Trophoblast cell (in vitro differentiated cells and primary cell): ENCODE data around the gene LRRC75B.

Source experiments
- DNase-seq, 2 donors: peaks; one replicate each; pipeline ENCODE4 v3.0.0-alpha.2; 2016
- H2AFZ ChIP-seq: 2 replicates; pipeline ENCODE4 v1.6.1; 2013; ENCODE audit warnings: low read length, moderate library complexity, mild to moderate bottlenecking; ENCODE audit not compliant: insufficient read depth, poor library complexity
- H2AK5ac ChIP-seq: 2 replicates; pipeline ENCODE4 v1.6.1; 2013; ENCODE audit warnings: mild to moderate bottlenecking, low read length
- H2BK120ac ChIP-seq: 2 replicates; pipeline ENCODE4 v1.6.1; 2013; ENCODE audit warnings: low read length, mild to moderate bottlenecking, moderate library complexity; ENCODE audit not compliant: insufficient read depth, poor library complexity
- H2BK12ac ChIP-seq: 2 replicates; pipeline ENCODE4 v1.6.1; 2013; ENCODE audit warnings: mild to moderate bottlenecking, low read length, moderate library complexity
- H2BK5ac ChIP-seq: 2 replicates; pipeline ENCODE4 v1.6.1; 2013; ENCODE audit warnings: low read length, low read depth, moderate library complexity, mild to moderate bottlenecking; ENCODE audit not compliant: poor library complexity
- H3K14ac ChIP-seq: 2 replicates; pipeline ENCODE4 v1.6.1; 2013; ENCODE audit warnings: mild to moderate bottlenecking, low read length
- H3K18ac ChIP-seq: 2 replicates; pipeline ENCODE4 v1.6.1; 2013; ENCODE audit warnings: mild to moderate bottlenecking, low read length
- H3K23ac ChIP-seq: 2 replicates; pipeline ENCODE4 v1.6.1; 2013; ENCODE audit warnings: low read length
- H3K27ac ChIP-seq: 2 replicates; pipeline ENCODE4 v1.5.1; 2013; ENCODE audit warnings: low read depth, mild to moderate bottlenecking, inconsistent platforms, low read length, moderate library complexity
- H3K27me3 ChIP-seq: 2 replicates; pipeline ENCODE4 v1.6.1; 2013; ENCODE audit warnings: inconsistent platforms, mild to moderate bottlenecking, low read length, moderate library complexity; ENCODE audit not compliant: insufficient read depth
- H3K36me3 ChIP-seq, 2 experiments: 1 replicate in 1 of 2; 2 replicates in 1 of 2; pipeline ENCODE4 v1.6.1; 2013; ENCODE audit warnings: low read length in 2 of 2, mild to moderate bottlenecking in 2 of 2, moderate library complexity in 1 of 2; ENCODE audit not compliant: insufficient read depth in 2 of 2, control insufficient read depth in 1 of 2
- H3K4ac ChIP-seq: 2 replicates; pipeline ENCODE4 v1.6.1; 2013; ENCODE audit warnings: low read depth, mild to moderate bottlenecking, low read length, moderate library complexity
- H3K4me1 ChIP-seq, 2 experiments: 1 replicate in 1 of 2; 2 replicates in 1 of 2; pipeline ENCODE4 v1.6.1; 2013; ENCODE audit warnings: low read length in 2 of 2, mild to moderate bottlenecking in 2 of 2, moderate library complexity in 1 of 2; ENCODE audit not compliant: insufficient read depth in 2 of 2, control insufficient read depth in 1 of 2
- H3K4me2 ChIP-seq: 2 replicates; pipeline ENCODE4 v1.6.1; 2013; ENCODE audit warnings: inconsistent platforms, mild to moderate bottlenecking, low read length, moderate library complexity
- H3K4me3 ChIP-seq: 2 replicates; pipeline ENCODE4 v1.5.1; 2013; ENCODE audit warnings: mild to moderate bottlenecking, low read depth, low read length, inconsistent platforms
- H3K79me1 ChIP-seq: one replicate; pipeline ENCODE4 v1.6.1; 2013; ENCODE audit warnings: low read length
- H3K79me2 ChIP-seq: 2 replicates; pipeline ENCODE4 v1.6.1; 2013; ENCODE audit warnings: low read length, mild to moderate bottlenecking; ENCODE audit not compliant: control insufficient read depth, insufficient read depth, poor library complexity
- H3K9ac ChIP-seq: 2 replicates; pipeline ENCODE4 v1.6.1; 2013; ENCODE audit warnings: mild to moderate bottlenecking, low read length
- H3K9me3 ChIP-seq: 2 replicates; pipeline ENCODE4 v1.6.1; 2013; ENCODE audit warnings: low read depth, mild to moderate bottlenecking, control low read depth, inconsistent platforms, low read length; ENCODE audit not compliant: insufficient read depth
- H4K12ac ChIP-seq: 2 replicates; pipeline ENCODE4 v1.6.1; 2013; ENCODE audit warnings: low read depth, mild to moderate bottlenecking, low read length, moderate library complexity
- H4K8ac ChIP-seq: 2 replicates; pipeline ENCODE4 v1.6.1; 2013; ENCODE audit warnings: low read depth, mild to moderate bottlenecking, low read length, moderate library complexity
- H4K91ac ChIP-seq: one replicate; pipeline ENCODE4 v1.6.1; 2013; ENCODE audit warnings: low read depth, mild to moderate bottlenecking, low read length, moderate library complexity
- WGBS: extraction: QIAGEN DNeasy Blood & Tissue Kit; methylation state at CpG from one replicate; pipeline ENCODE4 v1.1.7; 2013; ENCODE audit warnings: missing lambda C conversion rate; ENCODE audit not compliant: insufficient read length, insufficient coverage; ENCODE audit errors: extremely low coverage; 5-methylcytosine and 5-hydroxymethylcytosine counted together

The LRRC75B gene

DNA sequence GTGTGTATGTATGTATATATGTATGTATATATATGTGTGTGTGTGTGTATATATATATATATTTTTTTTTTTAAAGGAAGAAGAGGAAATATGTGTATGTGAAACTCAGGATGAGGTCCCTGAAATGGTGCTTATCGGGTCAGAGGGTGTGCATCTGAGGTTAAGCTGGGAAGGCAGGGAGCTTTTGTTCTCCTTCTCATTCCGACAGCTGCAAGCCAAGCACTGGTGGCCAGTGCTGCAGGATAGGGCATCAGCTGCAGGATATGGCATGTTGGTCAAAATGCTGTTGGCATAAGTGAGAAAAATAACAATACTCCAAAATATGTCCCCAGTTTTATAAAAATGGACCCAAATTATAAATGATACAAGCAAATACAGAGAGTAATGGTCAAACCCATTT, 29.6 kb downstream of the LRRC75B start:
- H3K79me1 ChIP-seq, result no peaks in the 10 kb centered on the region
- peaks cover 34 to 55% of the 10 kb centered on the region in 2 experiments for H3K36me3 ChIP-seq
- DNase-seq, result no peak
- H3K4ac ChIP-seq, result no peak overlapping the region
- H3K9ac ChIP-seq, result no peak overlapping the region
- no peak overlapping the region for H3K14ac ChIP-seq
- no peak overlapping the region for H4K91ac ChIP-seq
- no peak overlapping the region for H2BK5ac ChIP-seq
- no peak overlapping the region for H2AFZ ChIP-seq
- no peak overlapping the region for H2BK120ac ChIP-seq
- H3K4me3 ChIP-seq, result no peak overlapping the region
- peaks cover 5% of the 10 kb centered on the region for H3K79me2 ChIP-seq
- no peak overlapping the region for H3K18ac ChIP-seq
- H4K12ac ChIP-seq, result no peak overlapping the region
- H2BK12ac ChIP-seq, result no peak overlapping the region
- no peak overlapping the region for H3K4me2 ChIP-seq
- no peak overlapping the region for H3K27ac ChIP-seq
- H3K4me1 ChIP-seq, result no peaks in the 10 kb centered on the region
- no peak overlapping the region for H4K8ac ChIP-seq
- H3K27me3 ChIP-seq, result no peaks in the 10 kb centered on the region
- H3K23ac ChIP-seq, result no peak overlapping the region
- H2AK5ac ChIP-seq, result no peak overlapping the region
- WGBS, result no CpG with 5 or more reads among the region's 2 CpGs
- H3K9me3 ChIP-seq, result no peaks in the 10 kb centered on the region

DNA sequence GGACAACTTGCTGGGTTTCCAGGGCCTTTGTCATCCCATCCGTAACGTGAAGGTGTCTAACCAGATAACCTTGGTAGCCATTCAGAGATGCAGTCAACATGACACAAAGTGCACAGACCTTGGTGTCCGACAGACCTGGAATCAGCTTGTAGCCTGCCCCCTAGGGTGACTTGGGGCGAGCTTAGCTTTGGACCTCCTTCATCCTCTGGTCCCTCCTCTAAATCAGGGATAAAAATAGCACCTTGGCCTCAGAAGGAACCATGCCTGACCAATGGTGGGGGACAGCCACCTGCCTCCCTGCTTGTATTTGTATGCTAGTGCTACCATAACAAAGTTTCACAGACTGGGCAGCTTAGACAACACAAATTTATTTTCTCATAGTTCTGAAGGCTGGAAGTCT, 33.4 kb downstream of the LRRC75B start:
- H2AK5ac ChIP-seq, result no peak overlapping the region
- peaks cover 27 to 39% of the 10 kb centered on the region in 2 experiments for H3K36me3 ChIP-seq
- H3K18ac ChIP-seq, result no peak overlapping the region
- H3K23ac ChIP-seq, result no peak overlapping the region
- H3K4me2 ChIP-seq, result no peak overlapping the region
- no peak for DNase-seq
- no peak overlapping the region for H2BK12ac ChIP-seq
- no peak overlapping the region for H2BK5ac ChIP-seq
- no peak overlapping the region for H3K27ac ChIP-seq
- no peaks in the 10 kb centered on the region for H3K9me3 ChIP-seq
- WGBS, result no CpG with 5 or more reads among the region's 4 CpGs
- H2AFZ ChIP-seq, result no peak overlapping the region
- H3K9ac ChIP-seq, result no peak overlapping the region
- H3K4ac ChIP-seq, result peak overlapping the region; percentile 11
- no peak overlapping the region for H4K91ac ChIP-seq
- H2BK120ac ChIP-seq, result no peak overlapping the region
- H3K79me1 ChIP-seq, result peaks cover 11% of the 10 kb centered on the region
- no peak overlapping the region for H3K4me3 ChIP-seq
- no peak overlapping the region for H4K12ac ChIP-seq
- no peaks in the 10 kb centered on the region for H3K27me3 ChIP-seq
- H4K8ac ChIP-seq, result no peak overlapping the region
- no peak overlapping the region for H3K14ac ChIP-seq
- peaks cover 14% of the 10 kb centered on the region for H3K79me2 ChIP-seq
- peaks cover 0 to 2% of the 10 kb centered on the region in 2 experiments for H3K4me1 ChIP-seq

DNA sequence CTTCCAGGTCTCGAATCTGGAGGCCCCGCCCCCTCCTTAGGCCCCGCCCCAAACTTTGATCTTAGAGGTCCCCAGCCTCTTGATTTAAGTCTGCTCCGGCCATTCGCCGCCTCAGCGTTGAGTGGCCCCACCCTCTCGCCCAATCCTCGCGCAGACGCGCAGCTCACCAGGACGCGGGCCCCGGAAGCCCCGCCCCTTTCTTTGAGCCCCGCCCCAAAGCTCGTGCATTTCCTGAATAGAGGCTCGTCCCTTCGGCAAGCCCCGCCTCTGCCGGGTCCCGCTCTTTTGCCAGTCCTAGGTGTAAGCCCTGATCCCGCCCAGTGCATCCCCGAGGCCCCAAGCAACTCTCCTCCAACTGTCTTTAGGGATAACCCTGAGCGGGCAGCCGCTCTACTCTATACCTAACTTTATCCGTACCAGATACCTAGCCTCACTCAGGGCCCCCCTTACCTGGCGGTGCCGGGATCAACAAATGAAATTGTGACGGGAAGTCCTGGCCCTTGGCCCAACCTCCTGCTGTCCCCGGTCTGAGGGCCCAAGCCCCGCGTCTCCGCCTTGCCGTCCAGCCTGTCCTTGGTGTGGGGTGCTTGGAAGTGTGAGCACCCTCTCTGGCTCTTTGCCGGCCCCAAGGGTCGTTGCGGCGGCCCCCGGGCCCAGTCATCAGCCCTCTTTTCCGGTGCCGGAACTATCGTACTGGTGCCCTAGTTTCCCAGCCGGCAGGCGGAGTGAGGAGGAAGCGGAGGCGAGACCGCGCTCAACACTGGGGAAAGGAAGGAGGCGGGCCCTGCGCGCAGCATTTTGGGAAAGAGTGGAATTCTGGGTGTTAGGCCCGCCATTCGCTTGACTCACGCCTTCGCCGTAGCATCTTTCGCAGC, 37.5 kb downstream of the LRRC75B start, which contains the start of gene SNRPD3:
Gene SNRPD3, plus strand, starts transcription at position 835 of the 875 bp plus-strand sequence. CDS start 1,676 bp downstream, outside the sequence.
- Histone ChIP-seq H4K12ac (peak within 1 kb of the TSS; percentile 66), H3K18ac (peak within 1 kb of the TSS; percentile 89), H3K9ac (peak within 1 kb of the TSS; percentile 97), H3K4ac (peak within 1 kb of the TSS; percentile 91), H3K79me2 (peaks cover 14% of the 10 kb centered on the region), H3K4me2 (peak within 1 kb of the TSS; percentile 94), H4K8ac (peak within 1 kb of the TSS; percentile 98), H2BK5ac (peak within 1 kb of the TSS; percentile 90), H3K14ac (peak within 1 kb of the TSS; percentile 95), H2AFZ (peak within 1 kb of the TSS; percentile 90), H3K9me3 (no peaks in the 10 kb centered on the region), H3K27me3 (no peaks in the 10 kb centered on the region), H3K4me1 (peaks cover 8 to 12% of the 10 kb centered on the region in 2 experiments), H2BK12ac (peak within 1 kb of the TSS; percentile 23), H3K27ac (peak within 1 kb of the TSS; percentile 90), H3K79me1 (peaks cover 11% of the 10 kb centered on the region), H4K91ac (peak within 1 kb of the TSS; percentile 83), H2BK120ac (peak within 1 kb of the TSS; percentile 81), H2AK5ac (peak within 1 kb of the TSS; percentile 89), H3K23ac (no peak within 1 kb of the TSS), H3K36me3 (peaks cover 12 to 21% of the 10 kb centered on the region in 2 experiments), H3K4me3 (peak within 1 kb of the TSS; percentile 95)
- DNase-seq, result peak; percentile 99
- no CpG with 5 or more reads among the region's 59 CpGs for WGBS

DNA sequence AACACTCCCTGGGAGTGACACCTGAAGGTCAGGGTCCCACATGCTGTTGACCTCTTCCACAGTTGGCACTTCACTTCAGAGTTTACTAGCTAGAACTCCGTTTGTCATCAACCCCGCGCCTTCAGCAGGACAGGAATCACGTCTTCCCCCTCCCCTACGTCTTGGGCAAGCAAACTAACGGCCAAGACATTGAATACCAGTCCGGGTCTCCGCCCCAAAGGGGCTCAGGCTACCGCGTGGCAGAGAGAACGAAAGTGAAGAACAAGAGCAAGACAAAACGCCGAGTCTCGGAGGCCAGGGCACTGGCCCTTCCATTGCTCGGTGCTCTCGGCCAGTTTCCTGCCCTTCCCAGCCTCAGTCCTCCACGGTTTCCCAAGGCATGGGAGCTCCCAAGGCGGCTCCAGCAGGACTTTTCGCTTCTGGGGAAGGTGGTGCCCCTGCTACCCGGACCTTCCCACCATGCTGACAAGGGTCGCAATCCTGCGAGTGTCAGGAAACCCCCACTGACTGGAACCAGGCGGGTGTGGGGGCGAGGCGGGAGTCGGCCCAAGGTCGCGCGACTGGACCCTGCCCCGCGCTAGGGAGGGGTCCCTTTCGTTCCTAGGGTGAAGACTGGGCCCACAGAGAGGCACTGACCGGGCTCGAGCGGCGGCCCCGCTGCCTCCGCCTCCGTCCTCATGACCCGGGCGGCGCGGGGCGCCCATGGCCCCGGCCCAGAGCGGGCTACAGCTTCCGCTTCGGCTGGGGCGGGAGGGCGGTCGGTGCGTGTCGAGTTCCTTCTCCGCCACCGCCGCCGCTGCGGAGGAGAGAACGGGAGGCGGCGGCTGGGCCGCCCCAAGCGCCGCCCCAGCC, 38.3 kb downstream of the LRRC75B start, which contains the start of gene GUCD1:
Gene GUCD1, minus strand, starts transcription at position 826 of the 852 bp plus-strand sequence. Its CDS starts 147 bp downstream, at position 679.
- H3K23ac ChIP-seq, result no peak within 1 kb of the TSS
- peak; percentile 11 to 35 for DNase-seq
- WGBS, result no CpG with 5 or more reads among the region's 64 CpGs

More for the DNA sequence above, 38.3 kb downstream of the LRRC75B start, which contains the start of gene GUCD1:
- peak within 1 kb of the TSS; percentile 66 for H4K12ac ChIP-seq
- H3K36me3 ChIP-seq, result peaks cover 11 to 21% of the 10 kb centered on the region in 2 experiments
- H4K91ac ChIP-seq, result peak within 1 kb of the TSS; percentile 83
- H3K14ac ChIP-seq, result peak within 1 kb of the TSS; percentile 95
- H3K27ac ChIP-seq, result peak within 1 kb of the TSS; percentile 90
- peak within 1 kb of the TSS; percentile 95 for H3K4me3 ChIP-seq
- peak within 1 kb of the TSS; percentile 89 for H2AK5ac ChIP-seq
- H3K4ac ChIP-seq, result peak within 1 kb of the TSS; percentile 91
- H2BK12ac ChIP-seq, result peak within 1 kb of the TSS; percentile 23
- peak within 1 kb of the TSS; percentile 90 for H2AFZ ChIP-seq
- peaks cover 11% of the 10 kb centered on the region for H3K79me1 ChIP-seq
- H3K4me1 ChIP-seq, result peaks cover 8 to 12% of the 10 kb centered on the region in 2 experiments
- peak within 1 kb of the TSS; percentile 89 for H3K18ac ChIP-seq
- H3K9ac ChIP-seq, result peak within 1 kb of the TSS; percentile 97
- H3K27me3 ChIP-seq, result no peaks in the 10 kb centered on the region
- H2BK5ac ChIP-seq, result peak within 1 kb of the TSS; percentile 90
- no peaks in the 10 kb centered on the region for H3K9me3 ChIP-seq
- H3K79me2 ChIP-seq, result peaks cover 14% of the 10 kb centered on the region
- peak within 1 kb of the TSS; percentile 94 for H3K4me2 ChIP-seq
- H2BK120ac ChIP-seq, result peak within 1 kb of the TSS; percentile 81
- H4K8ac ChIP-seq, result peak within 1 kb of the TSS; percentile 98
